HepG2 (cell line): ENCODE data around the gene ZFPM1. TPM values are rescaled to one million over a fixed set of nuclear protein-coding genes. Genes with fewer than 3 reads are reported as not detected.
A peak's percentile ranks its signal among the peaks of the same experiment; 100 is the strongest.

Source experiments
- ARNT ChIP-seq: fragments of 450-650 bp; IDR thresholded peaks from 2 replicates; pipeline ENCODE4 v1.6.1; 2017
- ATRX ChIP-seq: sonication (generic); formaldehyde crosslinking; IDR thresholded peaks from 2 replicates; pipeline ENCODE4 v1.4.0; 2020; ENCODE audit warnings: missing genetic modification reagents, borderline replicate concordance
- ELF4 ChIP-seq: sonication (generic); formaldehyde crosslinking; IDR thresholded peaks from 2 replicates; pipeline ENCODE4 v1.5.0; 2020; ENCODE audit warnings: missing genetic modification reagents, mild to moderate bottlenecking, moderate library complexity, borderline replicate concordance
- IRF2 ChIP-seq: IDR thresholded peaks from 2 replicates; pipeline ENCODE4 v1.6.1; 2018; ENCODE audit warnings: missing genetic modification reagents, missing compliant biosample characterization
- LRRFIP1 ChIP-seq: sonication (generic); formaldehyde crosslinking; conservative IDR thresholded peaks from 2 replicates; pipeline ENCODE4 v1.4.0; 2020; ENCODE audit warnings: missing genetic modification reagents
- PBX3 ChIP-seq: sonication (generic); formaldehyde crosslinking; IDR thresholded peaks from 2 replicates; pipeline ENCODE4 v1.8.1; 2023; ENCODE audit warnings: missing genetic modification reagents, inconsistent platforms, borderline replicate concordance
- SNAPC4 ChIP-seq: sonication (generic); formaldehyde crosslinking; IDR thresholded peaks from 2 replicates; pipeline ENCODE4 v1.4.0; 2020; ENCODE audit warnings: mild to moderate bottlenecking, missing genetic modification reagents
- USF2 ChIP-seq, 2 experiments: sonication (generic) in 1 of 2; formaldehyde crosslinking in 1 of 2; IDR thresholded peaks; 2 replicates each; pipeline versions ENCODE4 v1.5.1 to v1.6.1; 2011 to 2020; ENCODE audit warnings: borderline replicate concordance in 1 of 2, low read depth in 1 of 2, low read length in 1 of 2, mild to moderate bottlenecking in 1 of 2, missing genetic modification reagents in 1 of 2, moderate library complexity in 1 of 2
- ZGPAT ChIP-seq: IDR thresholded peaks from 2 replicates; pipeline ENCODE4 v1.6.1; 2016; ENCODE audit warnings: mild to moderate bottlenecking
- ZMAT5 ChIP-seq: sonication (generic); formaldehyde crosslinking; IDR thresholded peaks from 2 replicates; pipeline ENCODE4 v1.5.0; 2020; ENCODE audit warnings: mild to moderate bottlenecking, low read depth, missing genetic modification reagents, borderline replicate concordance
- ZNF652 ChIP-seq: IDR thresholded peaks from 2 replicates; pipeline ENCODE4 v1.6.1; 2016; ENCODE audit warnings: low read depth, borderline replicate concordance
- ZNF768 ChIP-seq: sonication (generic); formaldehyde crosslinking; IDR thresholded peaks from 2 replicates; pipeline ENCODE4 v1.4.0; 2020; ENCODE audit warnings: missing genetic modification reagents
- polyA plus RNA-seq, 8 experiments: library from polyadenylated mRNA; depleted of rRNA in 3 of 8; stranded (reverse) in 7 of 8; unstranded in 1 of 8; fragments of >200 nt; fragmentation: Illumina TruSeq in 4 of 8; extraction: Trizol in 4 of 8; gene quantifications; 2 replicates each; pipeline versions ENCODE4 v1.2.1 to v1.2.3, GENCODE V29; 2011 to 2016; ENCODE audit warnings: low read depth in 4 of 8, missing spikeins in 1 of 8, mixed read lengths in 1 of 8; ENCODE audit not compliant: insufficient read depth in 1 of 8
- total RNA-seq, 5 experiments: library from RNA; depleted of rRNA; stranded (reverse); fragments of >200 nt; fragmentation: Illumina TruSeq; extraction: Trizol; gene quantifications; 2 replicates each; pipeline ENCODE4 v1.2.3, GENCODE V29; 2016; ENCODE audit warnings: low read depth in 1 of 5

Gene ZFPM1
- total and polyA plus RNA-seq, 2 of the 13 experiments (the other 11 are each of a cell fraction or from before 2014, with no cell fraction given) = 1.3 to 3.8 TPM

GRCh38 chr16:88569985-88570690 is 117.1 kb downstream of the ZFPM1 start, which contains the start of gene ZC3H18 (continued):
- TF ChIP-seq SNAPC4 = 0 out of 2 replicates have a peak, but pooled peaks have one; percentile 48
- no peak for TF ChIP-seq PBX3 (CRISPR knock-in tag)
- TF ChIP-seq ZGPAT (CRISPR knock-in tag) = peak; percentile 72; the same call in 1 of the 2 replicates
- peak; percentile 71; the same call in 1 of the 2 replicates for TF ChIP-seq ELF4 (CRISPR knock-in tag)
- TF ChIP-seq USF2 (IDR thresholded peaks at IDR 0.05; ENCODE audit: low read depth, low read length) = peak; percentile 94
- TF ChIP-seq USF2 (CRISPR knock-in tag; IDR thresholded peaks at IDR 0.05; ENCODE audit: borderline replicate concordance) = peak; percentile 94; the same call in 1 of the 2 replicates
- no peak for TF ChIP-seq ATRX (CRISPR knock-in tag)
- no peak for TF ChIP-seq ZMAT5 (CRISPR knock-in tag)
- TF ChIP-seq LRRFIP1 (CRISPR knock-in tag) = no peak
- TF ChIP-seq IRF2 = peak; percentile 69; the same call in 1 of the 2 replicates
- TF ChIP-seq ARNT = no peak
- TF ChIP-seq ZNF768 (CRISPR knock-in tag) = peak; percentile 67
- no peak for TF ChIP-seq ZNF652
